PC-9 (cell line): ENCODE measurements around the gene BCL11B. TPM values are rescaled to one million over a fixed set of nuclear protein-coding genes. Genes with fewer than 3 reads are reported as not detected.

Experiments
- BruUV-seq: library from RNA; stranded (reverse); fragments of 400-500 nt; replicated peaks from 2 replicates; lab custom pipeline; 2021; lab: Mats Ljungman, UMichigan
- CTCF ChIA-PET: fragments of 300-600 bp; sonication (Branson Sonifier 250); formaldehyde crosslinking; loops from one replicate; lab custom pipeline; 2022; ENCODE audit warnings: antibody characterized with exemption; lab: Charles Lee
- POLR2A ChIA-PET: fragments of 300-600 bp; sonication (Branson Sonifier 250); formaldehyde crosslinking; loops from one replicate; lab custom pipeline; 2022; ENCODE audit warnings: antibody characterized with exemption; ENCODE audit not compliant: unreplicated experiment; lab: Charles Lee
- DNase-seq, 2 experiments: peaks; one replicate each; pipeline versions ENCODE4 v3.0.0 to v3.0.0-alpha.2; 2015 to 2022; ENCODE audit warnings: mixed read lengths in 1 of 2
- H2AFZ ChIP-seq: fragments of 200-600 bp; sonication (generic); 2 replicates; pipeline ENCODE4 v1.8.1; 2017; ENCODE audit warnings: antibody characterized with exemption
- H3F3A ChIP-seq: fragments of 200-600 bp; sonication (generic); 2 replicates; pipeline ENCODE4 v1.8.1; 2017; ENCODE audit warnings: antibody characterized with exemption, mild to moderate bottlenecking, low read depth; ENCODE audit not compliant: insufficient read depth
- H3K27ac ChIP-seq: fragments of 200-600 bp; sonication (generic); 2 replicates; pipeline ENCODE4 v1.6.1; 2016; ENCODE audit warnings: mixed run types
- H3K27me3 ChIP-seq: fragments of 200-600 bp; sonication (generic); 2 replicates; pipeline ENCODE4 v1.6.1; 2016; ENCODE audit warnings: low read depth, mixed run types; ENCODE audit not compliant: insufficient read depth
- H3K36me3 ChIP-seq: fragments of 200-600 bp; sonication (generic); 2 replicates; pipeline ENCODE4 v1.6.1; 2016; ENCODE audit warnings: low read depth, mixed run types
- H3K4me1 ChIP-seq: fragments of 200-600 bp; sonication (generic); replicated peaks from 2 replicates; pipeline ENCODE4 v1.6.1; 2016; ENCODE audit warnings: mixed run types; ENCODE audit not compliant: insufficient read depth
- H3K4me2 ChIP-seq: fragments of 200-600 bp; sonication (generic); 2 replicates; pipeline ENCODE4 v1.6.1; 2017; ENCODE audit warnings: mixed run types
- H3K4me3 ChIP-seq: fragments of 200-600 bp; sonication (generic); 2 replicates; pipeline ENCODE4 v1.6.1; 2016; ENCODE audit warnings: mixed run types
- H3K79me2 ChIP-seq: fragments of 200-600 bp; sonication (generic); 2 replicates; pipeline ENCODE4 v1.6.1; 2017; ENCODE audit warnings: low read depth, mixed run types
- H3K9me2 ChIP-seq: fragments of 200-600 bp; sonication (generic); 2 replicates; pipeline ENCODE4 v1.8.1; 2017; ENCODE audit warnings: mild to moderate bottlenecking; ENCODE audit not compliant: insufficient read depth
- H3K9me3 ChIP-seq: fragments of 200-600 bp; sonication (generic); 2 replicates; pipeline ENCODE4 v1.8.1; 2016; ENCODE audit warnings: low read depth; ENCODE audit not compliant: insufficient read depth
- H4K20me1 ChIP-seq: fragments of 200-600 bp; sonication (generic); 2 replicates; pipeline ENCODE4 v1.8.1; 2017; ENCODE audit not compliant: insufficient read depth
- CTCF ChIP-seq: fragments of 200-600 bp; sonication (generic); conservative IDR thresholded peaks from 2 replicates; pipeline ENCODE4 v1.6.1; 2017; ENCODE audit warnings: mixed run types, antibody characterized with exemption, mild to moderate bottlenecking, moderate library complexity
- EZH2 ChIP-seq: fragments of 200-600 bp; sonication (generic); IDR thresholded peaks from 2 replicates; pipeline ENCODE4 v1.8.0; 2017; ENCODE audit warnings: antibody characterized with exemption, low read depth
- intact Hi-C: fragments of 100-400 bp; cut with micrococcal nuclease; formaldehyde crosslinking; loops from one replicate; pipeline ENCODE4 v1.10.0; 2022; ENCODE audit not compliant: unreplicated experiment
- total RNA-seq: library from RNA; stranded (reverse); gene quantifications from 2 replicates; pipeline ENCODE4 v1.2.3, GENCODE V29; 2021

The BCL11B gene
- total RNA-seq, 1 experiment from 2014 or later: not detected

GRCh38 chr14:99192028-99192621 lies 79.9 kb downstream of the BCL11B start:
- H3K36me3 ChIP-seq: no peaks in the 10 kb centered on the region
- no TSS peak for BruUV-seq
- H3K79me2 ChIP-seq: no peaks in the 10 kb centered on the region
- POLR2A ChIA-PET: no interaction called here
- H3K4me1 ChIP-seq: no peaks in the 10 kb centered on the region
- intact Hi-C loops: no loop called here
- no peaks in the 10 kb centered on the region for H4K20me1 ChIP-seq
- no peak overlapping the region for H2AFZ ChIP-seq
- no peak overlapping the region for H3K4me3 ChIP-seq
- no peaks in the 10 kb centered on the region for H3F3A ChIP-seq
- DNase-seq: no peak
- peaks cover 69% of the 10 kb centered on the region for H3K27me3 ChIP-seq
- TF ChIP-seq CTCF (no peak), EZH2 (no peak)
- CTCF ChIA-PET: no interaction called here
- H3K9me3 ChIP-seq: no peaks in the 10 kb centered on the region
- H3K4me2 ChIP-seq: peak overlapping the region; percentile 10; the same call in 1 of the 2 replicates
- no peak overlapping the region for H3K27ac ChIP-seq
- no peaks in the 10 kb centered on the region for H3K9me2 ChIP-seq

GRCh38 chr14:99191395-99192027 lies 80.5 kb downstream of the BCL11B start:
- Histone ChIP-seq H4K20me1 (no peaks in the 10 kb centered on the region), H3K4me1 (no peaks in the 10 kb centered on the region), H3K9me2 (no peaks in the 10 kb centered on the region), H2AFZ (no peak overlapping the region), H3K4me2 (peak overlapping the region; percentile 10; the same call in 1 of the 2 replicates), H3F3A (no peaks in the 10 kb centered on the region), H3K79me2 (no peaks in the 10 kb centered on the region), H3K9me3 (no peaks in the 10 kb centered on the region), H3K4me3 (no peak overlapping the region), H3K27me3 (peaks cover 75% of the 10 kb centered on the region), H3K27ac (no peak overlapping the region), H3K36me3 (no peaks in the 10 kb centered on the region)
- ChIA-PET POLR2A (no interaction called here), CTCF (no interaction called here)
- intact Hi-C loops: no loop called here
- BruUV-seq: no TSS peak
- TF ChIP-seq EZH2 (no peak), CTCF (no peak)
- DNase-seq: no peak

- Histone ChIP-seq H3K27ac (no peak overlapping the region), H3K79me2 (no peaks in the 10 kb centered on the region), H2AFZ (no peak overlapping the region), H3K27me3 (peaks cover 81% of the 10 kb centered on the region), H3K4me2 (no peak overlapping the region), H3K36me3 (no peaks in the 10 kb centered on the region), H3K9me2 (no peaks in the 10 kb centered on the region), H3K4me3 (no peak overlapping the region), H3F3A (no peaks in the 10 kb centered on the region), H4K20me1 (no peaks in the 10 kb centered on the region), H3K9me3 (no peaks in the 10 kb centered on the region), H3K4me1 (no peaks in the 10 kb centered on the region)
- ChIA-PET POLR2A (no interaction called here), CTCF (no interaction called here)
- DNase-seq: no peak
- intact Hi-C loops: no loop called here
- TF ChIP-seq CTCF (no peak), EZH2 (no peak)
- no TSS peak for BruUV-seq
Measured at GRCh38 chr14:99190696-99191394, 81.2 kb downstream of the BCL11B start.
